Spleen (tissue), 3 donors: Measurements from ENCODE around the gene SLCO4C1.

Source experiments
- POLR2A ChIP-seq, 3 donors: fragments of 450-650 bp; IDR thresholded peaks; one replicate each; pipeline ENCODE4 v1.5.1; 2017; ENCODE audit warnings: antibody characterized with exemption in 3 of 3, mild to moderate bottlenecking in 1 of 3
- POLR2AphosphoS5 ChIP-seq, 3 donors: sonication (generic); formaldehyde crosslinking; IDR thresholded peaks; one replicate each; pipeline ENCODE4 v1.5.1; 2017; ENCODE audit warnings: antibody characterized with exemption in 3 of 3

- no peak for TF ChIP-seq POLR2AphosphoS5 (IDR thresholded peaks at IDR 0.05)
- TF ChIP-seq POLR2A (IDR thresholded peaks at IDR 0.05), result no peak
Observed at GRCh38 chr5:102306121-102306520, 10.0 kb upstream of the SLCO4C1 start.
